Hepatocyte (in vitro differentiated cells): ENCODE measurements around the gene PNCK.

Experiments used
- CTCF ChIP-seq: fragments of 200-600 bp; sonication (generic); IDR thresholded peaks from 2 replicates; pipeline ENCODE4 v1.5.1; 2016; ENCODE audit warnings: antibody characterized with exemption, mild to moderate bottlenecking; ENCODE audit not compliant: poor library complexity
- EZH2phosphoT487 ChIP-seq: fragments of 200-600 bp; sonication (generic); IDR thresholded peaks from one replicate; pipeline ENCODE4 v1.6.1; 2018; ENCODE audit warnings: antibody characterized with exemption, mild to moderate bottlenecking, low read depth, moderate library complexity; ENCODE audit not compliant: unreplicated experiment, severe bottlenecking

DNA sequence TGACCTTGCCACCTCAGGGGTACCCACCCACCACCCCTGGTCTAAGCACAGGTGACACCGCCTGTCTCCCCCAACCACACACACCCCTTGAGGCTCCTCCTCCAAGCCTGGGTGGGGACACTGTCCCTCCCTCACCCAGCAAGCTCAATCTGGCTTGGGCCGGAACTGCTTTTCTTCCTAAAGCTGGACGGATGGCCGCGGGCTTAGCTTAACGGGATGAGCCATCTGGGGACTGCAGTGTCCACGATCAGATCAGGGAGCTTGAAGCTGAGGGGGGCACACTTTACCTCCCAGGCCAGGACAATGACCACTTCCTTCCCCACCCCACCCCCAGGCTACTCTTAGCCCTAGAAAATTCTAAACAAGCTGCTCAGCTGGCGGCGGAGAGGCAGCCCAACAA lies 13.1 kb upstream of the PNCK start:
- TF ChIP-seq CTCF (no peak), EZH2phosphoT487 (no peak)
